Effector CD8-positive, alpha-beta T cell (primary cell): ENCODE results near the gene EGF.
"Not testable (repeated sequence)": the region's sequence is repeated elsewhere in the genome, so short reads cannot be mapped to it uniquely, and the experiment has no call there.

Experiments used
- DNase-seq: peaks from one replicate; lab custom pipeline; 2025; lab: John Stamatoyannopoulos, UW

The EGF gene

GRCh38 chr4:109915385-109916026 is 2.8 kb downstream of the EGF start:
- no peak for DNase-seq

- DNase-seq: no peak
These were observed 3.3 kb downstream of the EGF start for GRCh38 chr4:109916027-109916409.

GRCh38 chr4:109921384-109921808 is 8.7 kb downstream of the EGF start:
- no peak for DNase-seq

- no peak for DNase-seq
These were observed 12.7 kb downstream of the EGF start for GRCh38 chr4:109925396-109925795.

- DNase-seq: no peak
These were observed 15.8 kb downstream of the EGF start for GRCh38 chr4:109928327-109929045.

GRCh38 chr4:109930464-109930863 is 17.8 kb downstream of the EGF start:
- DNase-seq: no peak

GRCh38 chr4:109930872-109931271 is 18.2 kb downstream of the EGF start:
- no peak for DNase-seq

GRCh38 chr4:109931318-109931717 is 18.6 kb downstream of the EGF start:
- DNase-seq: no peak

GRCh38 chr4:109937352-109937751 is 24.7 kb downstream of the EGF start:
- not testable (repeated sequence) for DNase-seq

GRCh38 chr4:109939190-109939589 is 26.5 kb downstream of the EGF start:
- no peak for DNase-seq

- no peak for DNase-seq
These were observed 29.7 kb downstream of the EGF start for GRCh38 chr4:109942292-109942926.

GRCh38 chr4:109943745-109944144 is 31.1 kb downstream of the EGF start:
- DNase-seq: no peak

GRCh38 chr4:109944591-109944990 is 31.9 kb downstream of the EGF start:
- DNase-seq: no peak

GRCh38 chr4:109945056-109945455 is 32.4 kb downstream of the EGF start:
- DNase-seq: no peak

GRCh38 chr4:109946120-109946519 is 33.4 kb downstream of the EGF start:
- no peak for DNase-seq

GRCh38 chr4:109947457-109947856 is 34.8 kb downstream of the EGF start:
- no peak for DNase-seq

GRCh38 chr4:109947918-109948317 is 35.2 kb downstream of the EGF start:
- DNase-seq: no peak

GRCh38 chr4:109949099-109949718 is 36.5 kb downstream of the EGF start:
- not testable (repeated sequence) for DNase-seq

GRCh38 chr4:109952612-109953011 is 39.9 kb downstream of the EGF start:
- no peak for DNase-seq

GRCh38 chr4:109953556-109953955 is 40.9 kb downstream of the EGF start:
- DNase-seq: no peak

GRCh38 chr4:109955146-109955545 is 42.5 kb downstream of the EGF start:
- DNase-seq: no peak

GRCh38 chr4:109957227-109957626 is 44.5 kb downstream of the EGF start:
- DNase-seq: no peak

GRCh38 chr4:109959195-109959594 is 46.5 kb downstream of the EGF start:
- DNase-seq: no peak
